IPS DF 4.7 (cell line): ENCODE measurements around the gene MAPK8IP3.

ENCODE experiments used
- DNase-seq: peaks from one replicate; pipeline ENCODE4 v3.0.0-alpha.2; 2013; ENCODE audit warnings: low spot score; ENCODE audit errors: extremely low read depth

The MAPK8IP3 gene

DNA sequence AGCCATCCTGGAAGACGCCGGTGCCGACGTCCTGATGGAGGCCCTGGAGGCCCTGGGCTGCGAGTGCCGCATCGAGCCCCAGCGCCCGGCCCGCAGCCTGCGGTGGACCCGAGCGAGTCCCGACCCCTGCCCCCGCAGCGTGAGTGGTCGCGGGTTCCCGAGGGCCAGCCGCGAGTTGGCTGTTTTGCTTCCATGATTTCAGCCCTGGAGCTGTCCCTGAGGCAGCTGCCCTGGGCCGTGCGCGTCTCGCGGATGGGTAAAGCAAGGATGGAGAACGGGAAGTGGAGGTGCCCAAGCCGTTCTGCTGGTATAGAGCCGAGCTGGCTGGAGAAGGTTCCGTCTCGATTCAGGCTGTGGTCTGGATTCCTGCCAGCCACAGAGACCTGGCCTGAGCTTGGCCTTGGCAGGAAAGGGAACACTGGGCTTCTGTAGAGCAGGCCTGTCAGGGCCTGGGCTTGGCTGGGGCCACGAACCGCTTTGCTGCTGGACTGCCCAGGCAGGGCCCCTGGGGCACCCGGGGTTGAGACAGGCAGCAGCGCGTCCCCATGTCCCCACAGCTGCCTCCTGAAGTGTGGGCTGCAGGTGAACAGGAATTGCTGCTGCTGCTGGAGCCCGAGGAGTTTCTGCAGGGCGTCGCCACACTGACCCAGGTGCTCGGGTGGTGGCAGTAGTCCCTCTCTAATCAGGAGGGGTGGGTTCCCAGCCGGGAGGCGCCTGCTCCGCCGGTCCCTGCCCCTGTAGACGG, 67.9 kb downstream of the MAPK8IP3 start:
- no peak for DNase-seq

DNA sequence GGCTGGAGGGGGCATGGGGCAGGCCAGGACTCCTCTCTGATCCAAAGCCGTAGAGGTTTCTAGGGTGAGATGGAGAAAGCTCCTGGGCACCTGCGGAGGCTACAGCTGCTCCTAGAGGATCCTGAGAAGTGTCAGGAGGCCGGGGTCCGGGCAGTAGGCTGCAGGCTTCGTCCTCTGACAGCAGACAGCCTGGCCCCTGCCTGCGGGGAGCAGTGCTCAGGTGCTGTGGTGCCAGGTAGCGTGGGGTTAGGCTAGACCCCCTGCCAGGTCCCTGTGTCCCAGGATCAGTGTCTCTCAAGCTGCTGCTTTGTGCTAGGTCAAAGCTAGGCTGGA, 68.4 kb downstream of the MAPK8IP3 start:
- no peak for DNase-seq

DNA sequence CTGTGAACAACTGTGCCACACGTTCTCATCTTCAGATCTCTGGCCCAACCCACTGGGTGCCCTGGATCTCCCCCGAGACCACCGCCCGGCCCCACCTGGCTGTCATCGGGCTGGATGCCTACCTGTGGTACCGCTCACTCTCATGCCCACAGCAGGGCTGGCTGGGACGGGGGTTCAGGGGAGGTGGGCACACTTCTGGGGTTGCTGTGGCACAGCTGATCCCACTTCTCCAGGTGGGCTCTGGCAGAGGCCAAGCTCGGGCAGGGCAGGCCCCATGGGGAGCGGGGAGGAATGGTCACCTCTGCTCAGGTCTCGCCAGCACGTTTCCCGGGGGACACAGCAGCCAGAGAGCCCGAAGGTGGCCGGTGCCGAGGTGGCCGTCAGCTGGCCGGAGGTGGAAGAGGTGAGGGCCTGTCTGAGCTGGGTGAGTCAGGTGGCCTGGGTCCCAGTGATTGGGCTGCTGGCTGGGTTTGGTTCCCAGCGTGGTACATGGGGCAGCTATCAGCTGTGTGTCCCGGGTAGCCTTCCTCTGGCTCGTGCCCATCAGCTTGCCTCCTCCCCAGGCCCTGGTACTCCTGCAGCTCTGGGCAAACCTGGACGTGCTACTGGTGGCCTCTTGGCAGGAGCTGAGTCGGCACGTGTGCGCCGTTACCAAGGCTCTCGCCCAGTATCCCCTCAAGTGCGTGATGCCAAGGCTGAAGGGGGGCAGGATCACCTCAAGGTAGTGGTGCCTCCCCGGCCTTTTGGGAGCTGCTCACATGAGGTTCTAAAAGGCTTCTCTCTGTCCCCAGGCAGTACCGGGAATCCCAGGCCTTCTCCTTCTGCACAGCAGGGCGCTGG, 69.2 kb downstream of the MAPK8IP3 start:
- no peak for DNase-seq

DNA sequence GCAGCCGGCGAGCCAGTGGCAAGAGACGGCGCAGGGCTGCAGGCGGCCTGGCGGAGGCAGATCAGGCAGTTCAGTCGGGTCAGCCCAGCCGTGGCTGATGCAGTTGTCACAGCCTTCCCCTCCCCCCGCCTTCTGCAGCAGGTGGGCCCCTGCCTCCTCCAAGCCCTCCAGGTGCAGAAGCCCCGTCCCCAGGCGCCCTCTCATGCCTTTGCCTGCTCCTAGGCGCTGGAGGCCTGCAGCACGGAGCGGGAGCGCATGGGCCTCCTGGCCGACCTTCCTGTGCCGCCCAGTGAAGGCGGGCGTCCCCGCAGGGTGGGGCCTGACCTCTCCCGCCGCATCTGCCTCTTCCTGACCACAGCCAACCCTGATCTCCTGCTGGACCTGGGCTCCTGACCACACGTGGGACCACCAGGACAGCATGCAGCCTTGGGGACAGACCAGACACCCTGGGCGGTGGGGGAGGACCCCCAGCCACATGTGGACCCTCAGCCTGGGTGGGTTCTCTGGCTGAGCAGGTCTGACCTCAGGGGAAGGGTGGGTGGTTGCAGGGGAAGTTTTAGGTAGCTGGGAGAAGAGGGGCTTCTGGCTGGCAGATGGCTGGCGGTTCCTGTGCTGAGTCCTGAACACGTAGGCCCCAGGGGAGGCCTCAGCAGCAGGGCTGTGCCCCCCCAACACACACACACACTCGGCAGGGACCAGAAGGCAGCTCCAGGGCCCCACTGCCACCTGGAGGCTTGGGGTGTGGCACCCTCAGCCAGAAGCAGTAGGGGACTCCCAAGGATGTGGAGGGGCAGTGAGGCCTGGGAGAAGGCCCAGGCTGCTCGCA, 70.1 kb downstream of the MAPK8IP3 start:
- DNase-seq: no peak

DNA sequence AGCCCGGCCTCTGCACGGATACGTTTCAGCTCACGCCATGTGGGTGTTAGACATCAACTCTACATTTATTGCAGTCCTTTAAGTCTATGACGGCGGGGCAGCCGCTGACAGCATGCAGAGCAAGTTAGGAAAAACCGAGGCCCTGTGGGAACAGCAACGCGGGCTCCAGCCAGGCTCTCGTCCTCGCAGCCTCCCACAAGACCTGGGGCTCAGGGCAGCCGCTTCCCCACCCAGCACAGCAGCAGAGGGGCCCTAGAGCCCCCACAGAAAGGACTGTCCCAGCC, 70.6 kb downstream of the MAPK8IP3 start:
- DNase-seq: no peak

DNA sequence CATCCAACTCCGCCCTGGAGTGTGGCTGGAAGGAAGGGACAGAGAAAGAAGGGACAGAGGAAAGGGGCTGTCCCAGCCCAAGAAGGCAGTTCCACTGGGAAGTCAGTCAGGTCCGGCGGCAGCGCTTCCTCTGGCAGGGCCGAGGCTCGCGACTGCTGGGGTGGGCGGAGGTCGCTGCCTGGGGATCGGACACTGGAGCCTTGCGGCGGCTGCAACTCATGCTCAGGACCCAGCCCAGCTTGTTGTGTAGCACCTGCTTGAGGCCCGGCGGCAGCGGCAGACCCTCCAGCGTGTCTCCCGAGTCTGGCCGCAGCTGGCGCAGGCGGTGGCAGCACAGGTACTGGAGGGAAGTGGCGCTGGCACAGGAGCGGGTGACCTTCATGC, 71.0 kb downstream of the MAPK8IP3 start:
- DNase-seq: no peak

DNA sequence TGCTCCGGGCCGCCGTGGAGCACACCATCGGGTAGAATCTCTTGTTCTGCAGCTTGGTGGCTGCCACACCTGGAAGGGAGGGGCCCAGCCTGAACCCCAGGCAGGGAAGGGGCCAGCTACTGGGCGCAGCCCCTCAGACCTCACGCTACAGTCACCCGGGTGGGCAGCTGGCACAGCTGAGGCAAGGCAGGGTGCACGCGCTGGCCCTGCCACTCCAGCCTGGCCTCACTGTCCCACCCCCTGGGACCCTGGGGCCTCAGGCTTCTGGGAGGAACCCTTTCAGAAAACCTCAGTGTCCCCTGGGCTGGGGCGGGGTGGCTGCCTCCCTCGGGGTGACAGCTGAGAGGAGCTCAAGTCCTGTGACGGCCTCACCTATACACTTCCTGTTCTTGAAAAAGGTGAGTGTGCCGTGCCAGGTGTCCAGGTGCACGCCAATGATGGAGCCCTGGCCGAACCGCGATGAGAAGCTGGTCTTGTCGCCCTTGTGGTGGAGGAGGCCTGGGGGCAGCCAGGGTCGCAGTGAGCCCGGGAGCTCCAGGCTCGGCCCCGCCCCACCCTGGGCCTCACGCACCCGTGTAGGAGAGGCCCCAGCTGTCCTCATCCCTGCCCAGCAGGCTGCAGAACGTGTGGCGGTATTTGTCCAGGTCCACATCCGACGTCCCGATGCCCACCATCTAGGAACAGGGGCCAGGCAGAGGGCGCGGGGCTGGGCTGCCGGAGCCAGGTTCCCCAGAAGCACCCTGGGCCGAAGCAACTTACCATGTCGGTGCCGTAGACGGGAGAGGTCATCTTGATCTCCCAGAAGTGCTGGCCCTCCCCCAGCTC, 71.6 kb downstream of the MAPK8IP3 start:
- no peak for DNase-seq

DNA sequence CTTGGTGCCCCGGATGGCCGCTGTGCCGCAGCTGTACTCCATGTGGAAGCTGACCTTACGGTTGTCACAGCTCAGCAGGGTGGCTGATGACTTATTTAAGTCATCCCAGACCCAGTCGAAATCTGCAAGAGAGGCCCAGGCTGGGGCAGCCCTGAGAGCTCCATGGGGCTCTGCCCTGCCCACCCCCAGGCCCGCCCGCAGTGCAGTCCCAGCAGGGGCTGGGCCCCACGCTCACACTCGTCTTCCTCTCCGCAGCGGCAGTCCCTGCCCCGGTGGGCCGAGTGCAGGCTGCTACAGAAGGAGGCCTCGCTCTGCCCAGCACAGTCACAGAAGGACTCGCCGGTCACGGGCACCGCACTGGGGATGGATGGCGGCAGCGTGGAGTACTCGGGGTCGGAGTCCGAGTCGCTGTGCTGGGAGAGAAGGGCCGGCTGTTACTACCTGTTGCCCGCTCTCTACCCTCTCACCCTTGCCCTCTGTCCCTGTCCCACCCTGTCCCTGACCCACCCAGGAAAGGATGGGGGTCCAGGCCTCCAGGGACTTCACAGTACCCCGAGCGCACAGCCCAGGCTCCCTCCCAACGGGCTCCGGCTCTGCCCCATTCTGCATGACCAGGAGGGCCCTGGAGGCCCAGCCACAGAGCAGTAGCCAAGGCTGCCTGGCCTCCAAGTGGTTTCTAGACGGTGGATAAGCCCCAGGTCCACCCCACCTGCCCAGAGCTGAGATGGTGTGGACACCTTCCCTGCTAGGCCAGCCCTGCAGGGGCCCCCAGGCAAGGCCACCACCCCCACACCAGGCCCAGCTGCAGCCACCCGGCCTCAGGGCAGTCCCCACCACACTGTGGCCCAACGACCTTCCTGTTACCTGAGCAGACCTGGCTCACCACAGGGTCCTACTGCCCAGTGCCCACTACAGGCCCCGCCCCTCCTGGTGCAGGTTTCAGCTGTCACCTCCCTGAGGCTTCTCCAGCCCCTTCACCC, 72.5 kb downstream of the MAPK8IP3 start:
- no peak for DNase-seq

DNA sequence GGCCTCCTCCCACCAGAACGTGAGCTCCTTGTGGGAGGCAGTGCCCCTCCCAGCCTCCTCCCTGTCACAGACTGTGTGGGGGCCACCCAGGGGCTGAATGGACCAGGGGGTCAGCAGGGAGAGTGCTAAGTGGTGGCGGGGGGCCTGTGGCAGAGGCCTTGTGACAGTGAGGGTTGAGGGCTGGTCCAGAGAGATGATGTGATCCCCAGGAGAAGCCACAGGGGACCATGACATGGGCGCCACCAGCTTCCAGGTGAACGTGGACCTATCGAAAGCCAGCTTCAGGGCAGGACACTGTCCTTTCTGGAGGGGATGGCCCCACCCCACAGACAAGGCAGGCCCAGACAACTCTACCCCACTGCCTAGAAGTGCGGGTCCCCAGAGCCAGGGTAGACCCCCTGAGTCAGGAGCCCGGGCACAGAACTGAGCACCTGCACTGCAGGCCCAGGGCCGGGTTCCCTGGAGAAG, 73.3 kb downstream of the MAPK8IP3 start:
- no peak for DNase-seq

DNA sequence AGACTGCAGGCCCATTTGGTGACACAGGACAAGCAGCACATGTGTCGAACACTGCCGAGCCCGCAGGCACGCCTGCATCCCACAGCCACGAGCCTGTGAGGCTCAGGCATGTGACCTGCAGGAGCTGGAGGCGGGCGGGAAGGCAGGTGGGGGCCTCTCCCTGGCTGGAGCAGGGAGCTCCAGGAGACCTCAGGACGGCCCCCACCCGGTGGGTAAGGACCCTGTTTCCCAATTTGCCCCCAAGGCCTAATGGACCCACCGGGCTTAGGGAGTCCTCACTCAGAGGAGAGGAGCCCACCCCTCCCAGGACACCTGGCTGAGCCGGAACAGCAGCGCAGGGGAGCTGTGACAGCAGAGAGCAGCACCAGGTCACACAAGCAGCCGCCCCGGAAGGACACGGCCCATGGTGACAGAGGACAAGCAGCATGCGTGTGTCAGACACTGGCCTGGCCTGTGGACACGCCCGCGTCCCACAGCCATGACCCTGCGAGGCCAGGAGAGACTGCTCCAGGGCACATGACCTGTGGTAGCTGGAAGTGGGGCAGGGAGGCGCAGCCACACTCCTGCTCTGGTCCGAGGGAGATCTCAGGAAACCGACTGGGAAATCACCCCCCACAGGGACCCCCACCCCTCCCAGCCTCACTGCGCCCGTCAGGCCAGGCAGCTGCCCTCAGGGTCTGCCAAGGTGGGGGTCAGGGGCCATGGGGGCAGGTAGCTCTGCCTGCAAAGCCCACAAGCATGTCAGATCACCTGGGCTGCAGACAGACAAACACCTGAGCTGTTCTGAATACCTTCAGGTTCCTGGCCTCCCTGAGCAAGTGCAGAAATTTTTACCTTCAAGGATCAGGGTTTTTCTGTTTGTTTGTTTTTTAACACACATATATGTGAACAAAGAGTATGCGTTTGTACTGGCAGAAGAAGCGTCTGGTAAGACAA, 74.0 kb downstream of the MAPK8IP3 start:
- DNase-seq: no peak

DNA sequence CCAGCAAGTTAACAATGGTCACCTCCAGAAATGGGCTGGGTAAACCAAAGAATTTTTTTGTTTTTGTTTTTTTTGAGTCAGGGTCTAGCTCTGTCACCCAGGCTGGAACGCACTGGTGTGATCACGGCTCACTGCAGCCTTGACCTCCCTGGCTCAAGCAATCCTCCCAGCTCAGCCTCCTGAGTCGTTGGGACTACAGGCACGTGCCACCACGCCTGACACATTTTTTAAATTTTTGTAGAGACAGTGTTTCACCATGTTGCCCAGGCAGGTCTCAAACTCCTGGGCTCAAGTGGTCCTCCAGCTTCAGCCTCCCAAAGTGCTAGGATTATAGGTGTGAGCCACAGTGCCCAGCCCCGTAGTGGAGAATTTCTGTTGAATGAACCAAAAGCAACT, 74.7 kb downstream of the MAPK8IP3 start:
- DNase-seq: no peak

DNA sequence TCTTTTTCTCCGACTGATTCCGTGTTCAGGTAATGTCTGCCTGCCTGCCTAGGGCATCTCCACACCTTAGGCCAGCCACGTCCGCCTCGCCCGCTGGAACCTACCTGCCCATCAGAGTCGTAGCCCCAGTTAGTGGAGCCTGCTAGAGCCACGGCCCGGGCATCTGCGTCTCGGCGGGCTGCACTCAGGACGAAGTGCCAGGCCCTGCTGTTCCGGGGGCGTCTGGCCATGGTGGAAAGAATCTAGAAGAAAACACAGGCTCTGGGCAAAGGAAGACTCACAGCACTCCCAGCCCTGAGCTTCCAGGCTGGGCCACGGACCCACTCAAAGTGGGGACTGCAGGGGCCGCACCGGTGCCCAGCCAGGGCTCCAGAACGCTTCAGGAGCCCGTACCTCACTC, 75.3 kb downstream of the MAPK8IP3 start:
- no peak for DNase-seq

DNA sequence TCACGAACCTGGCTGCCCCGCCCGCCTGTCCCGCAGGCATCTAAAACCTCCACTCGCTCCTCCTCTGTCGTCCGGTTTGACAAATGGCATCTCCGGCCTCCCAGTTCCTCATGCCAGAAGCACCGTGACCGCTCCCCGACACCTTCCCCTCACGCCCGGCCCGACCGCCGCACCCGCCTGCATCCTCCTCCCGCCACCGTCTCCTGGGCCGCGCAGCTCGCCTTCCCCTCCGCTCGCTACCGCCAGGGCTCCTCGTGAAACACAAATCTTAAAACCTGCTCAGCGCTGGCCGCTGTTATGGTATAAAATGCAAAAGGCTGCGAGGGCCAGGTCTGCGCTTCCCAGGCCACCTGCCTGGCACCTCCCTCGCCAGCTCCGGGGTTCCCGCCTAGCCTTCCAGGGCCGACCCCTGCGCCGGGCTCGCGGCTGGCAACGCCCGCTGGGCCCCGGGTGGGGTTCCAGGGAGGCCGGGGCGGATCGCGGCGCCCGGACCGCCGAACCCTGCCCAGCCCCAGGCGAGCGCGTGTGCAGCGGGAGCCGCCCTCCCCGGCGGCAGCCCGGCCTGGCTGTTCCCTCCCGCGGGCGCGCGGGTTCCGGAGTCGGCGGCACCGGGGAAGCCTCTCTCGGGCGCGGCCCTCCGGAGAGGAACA, 75.9 kb downstream of the MAPK8IP3 start:
- DNase-seq: no peak

DNA sequence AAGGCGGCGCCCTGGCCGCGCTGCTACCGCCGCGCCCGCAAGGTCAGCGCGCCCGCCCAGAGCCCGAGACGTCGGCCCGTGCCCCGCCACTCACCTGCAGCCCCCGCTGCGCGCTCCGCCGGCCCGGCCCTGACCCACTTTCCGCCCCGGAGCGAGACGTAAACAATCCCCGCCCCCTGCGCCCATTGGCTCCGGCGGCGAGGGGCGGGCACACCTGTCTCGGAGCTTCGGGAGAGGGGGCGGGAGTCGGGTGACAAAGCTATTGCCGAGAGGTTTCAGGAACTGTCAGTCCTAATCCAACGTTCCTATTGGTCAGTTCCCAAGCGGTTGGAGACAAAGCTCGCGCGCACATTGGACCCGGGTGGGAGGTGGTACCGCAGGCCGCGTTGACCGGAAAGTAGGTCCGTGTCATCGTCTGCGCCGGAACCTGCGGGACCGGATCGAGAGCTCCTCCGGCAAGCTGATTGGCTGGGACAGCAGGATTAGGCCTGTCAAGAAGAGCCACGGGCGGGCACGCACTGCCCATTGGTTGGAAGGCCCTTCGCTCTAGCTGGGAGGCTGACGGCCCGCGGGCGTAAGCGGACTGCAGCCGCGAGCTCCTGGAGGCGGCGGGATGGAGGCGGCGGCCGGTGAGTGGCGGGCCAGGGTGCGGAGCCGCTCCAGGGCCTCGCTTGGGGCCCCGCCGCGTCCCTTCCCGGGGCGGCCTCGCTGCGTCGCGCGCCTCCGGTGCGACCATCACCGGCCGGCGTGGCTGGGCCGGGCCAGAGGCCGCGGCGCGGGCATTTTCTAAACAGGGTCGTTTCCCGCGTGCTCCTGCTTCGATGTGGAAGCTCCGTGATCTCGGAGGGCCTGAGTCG, 76.6 kb downstream of the MAPK8IP3 start, which contains the start of the genes NUBP2 and SPSB3:
Gene NUBP2, plus strand, starts transcription at position 553 of the 857 bp plus-strand sequence. Its CDS starts 61 bp downstream, at position 614.
Gene SPSB3, minus strand, starts transcription at position 164 of the 857 bp plus-strand sequence. CDS start 1,088 bp downstream, outside the sequence.
- peak; percentile 100 for DNase-seq

DNA sequence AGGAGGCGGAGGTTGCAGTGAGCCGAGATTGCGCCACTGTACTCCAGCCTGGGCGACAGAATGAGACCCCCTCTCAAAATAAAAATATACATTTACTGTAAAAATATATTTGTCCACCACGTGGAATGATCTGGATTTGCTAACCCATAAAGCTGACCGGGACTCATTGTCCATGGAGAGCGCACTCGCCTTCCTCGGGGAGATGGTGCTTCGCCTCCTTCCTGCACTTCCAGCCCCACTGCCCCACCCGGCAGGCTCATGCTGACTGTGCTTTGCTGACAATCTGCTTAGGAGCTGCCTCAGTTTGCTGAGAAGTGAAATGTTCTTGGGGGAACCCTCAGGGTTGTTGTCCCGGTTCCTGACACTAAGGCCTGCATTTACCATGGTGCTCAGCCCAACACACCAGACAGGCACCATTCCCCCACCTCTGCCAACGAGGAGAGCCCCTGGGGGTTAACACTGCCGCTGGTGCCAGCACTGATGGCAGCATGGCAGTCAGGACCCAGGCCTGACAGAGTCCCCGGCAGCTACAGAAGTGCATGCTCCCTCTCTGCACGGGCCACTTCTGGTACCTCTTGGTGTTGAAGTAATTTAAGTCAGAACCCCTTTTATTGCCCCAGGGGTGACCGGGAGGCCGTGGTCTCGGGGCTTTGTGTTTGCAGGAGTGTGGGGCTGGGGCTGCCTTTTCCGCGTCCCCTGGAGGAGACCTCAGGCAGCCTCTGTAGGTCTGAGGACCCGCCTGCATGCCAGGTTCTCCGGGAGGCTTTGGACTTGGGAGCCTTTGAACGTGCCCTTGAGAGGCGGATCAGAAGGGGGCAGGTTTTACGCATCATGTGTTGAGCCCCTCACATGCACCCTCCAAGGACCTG, 79.2 kb downstream of the MAPK8IP3 start:
- DNase-seq: no peak

DNA sequence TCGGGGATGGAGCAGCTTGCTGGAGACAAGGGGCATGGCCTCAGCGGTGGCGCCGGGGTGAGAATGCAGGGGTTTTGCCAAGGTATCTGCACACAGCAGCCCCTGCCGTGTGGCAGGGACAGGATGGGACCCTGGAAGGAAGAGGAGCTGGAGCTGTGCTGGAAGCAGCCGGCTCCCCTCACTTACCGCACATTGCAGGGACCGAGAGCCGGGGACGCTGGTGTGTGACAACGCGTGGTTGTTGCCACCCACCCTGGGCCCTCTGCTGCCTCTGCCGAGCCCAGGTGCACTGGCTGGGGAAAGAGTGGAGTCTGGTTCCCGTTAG, 79.8 kb downstream of the MAPK8IP3 start:
- DNase-seq: no peak
